GM12878 (cell line): ENCODE data around the gene ATG5. TPM values are rescaled to one million over a fixed set of nuclear protein-coding genes. Genes with fewer than 3 reads are reported as not detected.

Experiments used
- ATF2 ChIP-seq: IDR thresholded peaks from 2 replicates; pipeline ENCODE4 v1.6.1; 2012; ENCODE audit warnings: low read length, inconsistent platforms
- BRCA1 ChIP-seq: IDR thresholded peaks from 2 replicates; pipeline ENCODE4 v1.6.1; 2011; ENCODE audit warnings: low read depth, low read length, improper control_type of control experiment
- TARDBP ChIP-seq: IDR thresholded peaks from 2 replicates; pipeline ENCODE4 v1.6.1; 2016; ENCODE audit warnings: borderline replicate concordance
- USF1 ChIP-seq: IDR thresholded peaks from 2 replicates; pipeline ENCODE4 v1.6.1; 2011; ENCODE audit warnings: borderline replicate concordance, low read depth, mild to moderate bottlenecking, moderate library complexity, mixed read lengths, low read length; ENCODE audit not compliant: insufficient read depth; ENCODE audit errors: extremely low read length
- ZNF24 ChIP-seq: fragments of 450-650 bp; IDR thresholded peaks from 2 replicates; pipeline ENCODE4 v1.6.1; 2017; ENCODE audit warnings: antibody characterized with exemption, mild to moderate bottlenecking
- ZNF687 ChIP-seq: fragments of 450-650 bp; IDR thresholded peaks from 2 replicates; pipeline ENCODE4 v1.6.1; 2017; ENCODE audit warnings: mild to moderate bottlenecking, moderate library complexity
- ZSCAN29 ChIP-seq: fragments of 450-650 bp; IDR thresholded peaks from 2 replicates; pipeline ENCODE4 v1.6.1; 2017; ENCODE audit warnings: mild to moderate bottlenecking, moderate library complexity
- polyA plus RNA-seq, 11 experiments: library from polyadenylated mRNA; depleted of rRNA in 4 of 11; unstranded in 6 of 11; stranded (reverse) in 5 of 11; fragments of >200 nt; fragmentation: Nextera tagmentation in 4 of 11; fragmentation: Illumina TruSeq in 1 of 11; extraction: Ambion mirVana in 4 of 11; extraction: Trizol in 1 of 11; gene quantifications; 1 replicate in 1 of 11; 2 replicates in 10 of 11; pipeline versions ENCODE4 v1.2.1 to v1.2.3, GENCODE V29; 2011 to 2016; ENCODE audit warnings: inconsistent platforms in 2 of 11, missing spikeins in 2 of 11, low read depth in 1 of 11
- total RNA-seq, 4 experiments: library from RNA; depleted of rRNA in 3 of 4; stranded (reverse); fragments of >200 nt in 3 of 4; fragmentation: Illumina TruSeq in 1 of 4; extraction: Trizol in 1 of 4; gene quantifications; 2 replicates each; pipeline versions ENCODE4 v1.2.1 to v1.2.3, GENCODE V29; 2013 to 2021

The ATG5 gene
- total and polyA plus RNA-seq, 10 of the 15 experiments (the other 5 are each of a cell fraction or from before 2014, with no cell fraction given), result 12.9 to 51.8 (median 23.9) TPM

- TF ChIP-seq ZNF24 (no peak), USF1 (no peak), TARDBP (no peak), ZNF687 (no peak), ZSCAN29 (no peak), BRCA1 (no peak), ATF2 (no peak)
- TF ChIP-seq, all 136 proteins: peak for 0
These were observed 163.7 kb downstream of the ATG5 start (continued) for GRCh38 chr6:106161893-106162292.
